ENCODE data around the gene MAD1L1.
"Not testable (repeated sequence)": the region's sequence is repeated elsewhere in the genome, so short reads cannot be mapped to it uniquely, and the experiment has no call there.

DNA sequence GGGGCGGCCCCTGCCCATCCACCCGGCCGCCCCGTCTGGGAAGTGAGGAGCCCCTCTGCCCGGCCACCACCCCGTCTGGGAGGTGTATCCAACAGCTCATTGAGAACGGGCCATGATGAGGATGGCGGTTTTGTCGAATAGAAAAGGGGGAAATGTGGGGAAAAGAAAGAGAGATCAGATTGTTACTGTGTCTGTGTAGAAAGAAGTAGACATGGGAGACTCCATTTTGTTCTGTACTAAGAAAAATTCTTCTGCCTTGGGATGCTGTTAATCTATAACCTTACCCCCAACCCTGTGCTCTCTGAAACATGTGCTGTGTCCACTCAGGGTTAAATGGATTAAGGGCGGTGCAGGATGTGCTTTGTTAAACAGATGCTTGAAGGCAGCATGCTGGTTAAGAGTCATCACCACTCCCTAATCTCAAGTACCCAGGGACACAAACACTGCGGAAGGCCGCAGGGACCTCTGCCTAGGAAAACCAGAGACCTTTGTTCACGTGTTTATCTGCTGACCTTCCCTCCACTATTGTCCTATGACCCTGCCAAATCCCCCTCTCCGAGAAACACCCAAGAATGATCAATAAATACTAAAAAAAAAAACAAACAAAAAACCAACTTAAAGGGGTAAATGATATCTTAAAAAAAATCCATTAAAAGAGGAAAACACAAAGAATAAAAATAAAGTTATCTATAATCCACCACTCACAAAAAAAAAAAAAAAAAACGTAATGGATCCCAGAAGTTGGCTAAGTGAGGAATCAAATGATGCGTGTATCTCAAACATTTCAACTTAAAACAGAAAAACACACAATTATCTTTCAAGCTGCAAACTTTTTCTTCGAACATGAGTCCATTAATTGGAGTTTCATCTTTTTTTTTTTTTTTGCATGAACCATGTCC, 70.5 kb downstream of the MAD1L1 start:
- TF ChIP-seq POLR2A, POLR2AphosphoS5 (IDR thresholded peaks at IDR 0.05): not testable (repeated sequence)
- TF ChIP-seq, protein P1, sequence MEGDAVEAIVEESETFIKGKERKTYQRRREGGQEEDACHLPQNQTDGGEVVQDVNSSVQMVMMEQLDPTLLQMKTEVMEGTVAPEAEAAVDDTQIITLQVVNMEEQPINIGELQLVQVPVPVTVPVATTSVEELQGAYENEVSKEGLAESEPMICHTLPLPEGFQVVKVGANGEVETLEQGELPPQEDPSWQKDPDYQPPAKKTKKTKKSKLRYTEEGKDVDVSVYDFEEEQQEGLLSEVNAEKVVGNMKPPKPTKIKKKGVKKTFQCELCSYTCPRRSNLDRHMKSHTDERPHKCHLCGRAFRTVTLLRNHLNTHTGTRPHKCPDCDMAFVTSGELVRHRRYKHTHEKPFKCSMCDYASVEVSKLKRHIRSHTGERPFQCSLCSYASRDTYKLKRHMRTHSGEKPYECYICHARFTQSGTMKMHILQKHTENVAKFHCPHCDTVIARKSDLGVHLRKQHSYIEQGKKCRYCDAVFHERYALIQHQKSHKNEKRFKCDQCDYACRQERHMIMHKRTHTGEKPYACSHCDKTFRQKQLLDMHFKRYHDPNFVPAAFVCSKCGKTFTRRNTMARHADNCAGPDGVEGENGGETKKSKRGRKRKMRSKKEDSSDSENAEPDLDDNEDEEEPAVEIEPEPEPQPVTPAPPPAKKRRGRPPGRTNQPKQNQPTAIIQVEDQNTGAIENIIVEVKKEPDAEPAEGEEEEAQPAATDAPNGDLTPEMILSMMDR (IDR thresholded peaks at IDR 0.05 in 8 of 11, conservative IDR thresholded peaks at IDR 0.05 in 3 of 11), result not testable (repeated sequence)
